ENCODE data around the gene GPR146.

Gene GPR146

GRCh38 chr7:1055956-1056784, 11.8 kb downstream of the GPR146 start:
- in situ Hi-C loops (cut with HindIII; ENCODE audit: low sequenced_read_pairs) = no loop called here
- no peak overlapping the region for H3K4me3 ChIP-seq (ENCODE audit: low read depth, low read length)
- DNase-seq (ENCODE audit: low read depth) = no peak
- no peak for TF ChIP-seq CTCF (IDR thresholded peaks at IDR 0.05; ENCODE audit: low read depth, low read length, missing control alignments)

GRCh38 chr7:1056785-1057410, 12.6 kb downstream of the GPR146 start:
- DNase-seq (ENCODE audit: low read depth) = no peak
- H3K4me3 ChIP-seq (ENCODE audit: low read depth, low read length) = no peak overlapping the region
- TF ChIP-seq CTCF (IDR thresholded peaks at IDR 0.05; ENCODE audit: low read depth, low read length, missing control alignments) = no peak
- in situ Hi-C loops (cut with HindIII; ENCODE audit: low sequenced_read_pairs) = no loop called here

GRCh38 chr7:1057416-1058291, 13.3 kb downstream of the GPR146 start:
- H3K4me3 ChIP-seq (ENCODE audit: low read depth, low read length) = no peak overlapping the region
- in situ Hi-C loops (cut with HindIII; ENCODE audit: low sequenced_read_pairs) = no loop called here
- no peak for DNase-seq (ENCODE audit: low read depth)
- no peak for TF ChIP-seq CTCF (IDR thresholded peaks at IDR 0.05; ENCODE audit: low read depth, low read length, missing control alignments)

- in situ Hi-C loops (cut with HindIII; ENCODE audit: low sequenced_read_pairs) = no loop called here
- DNase-seq (ENCODE audit: low read depth) = no peak
- H3K4me3 ChIP-seq (ENCODE audit: low read depth, low read length) = no peak overlapping the region
- TF ChIP-seq CTCF (IDR thresholded peaks at IDR 0.05; ENCODE audit: low read depth, low read length, missing control alignments) = no peak
Measured at GRCh38 chr7:1058311-1058710, 14.0 kb downstream of the GPR146 start.

- in situ Hi-C loops (cut with HindIII; ENCODE audit: low sequenced_read_pairs) = no loop called here
- TF ChIP-seq CTCF (IDR thresholded peaks at IDR 0.05; ENCODE audit: low read depth, low read length, missing control alignments) = no peak
- no peak for DNase-seq (ENCODE audit: low read depth)
Measured at GRCh38 chr7:1058821-1059199, 14.5 kb downstream of the GPR146 start.

More at GRCh38 chr7:1058821-1059199, 14.5 kb downstream of the GPR146 start:
- no peak overlapping the region for H3K4me3 ChIP-seq (ENCODE audit: low read depth, low read length)
